Measurements from ENCODE around the gene IL15.
A peak's percentile ranks its signal among the peaks of the same experiment; 100 is the strongest.

The IL15 gene

GRCh38 chr4:141636771-141637460 lies 533 bp downstream of the IL15 start:
- ChIA-PET POLR2A (no interaction called here), CTCF (interaction anchor here (1.4 to 1.9 kb wide), 3 partner anchors 7 to 290 kb away, joined by 5 to 7 read pairs (median 5); no protein-coding TSS in a partner anchor)
- 3% methylated on average over 36 of the region's 41 CpGs for WGBS (ENCODE audit: insufficient coverage)
- H3K27ac ChIP-seq (ENCODE audit: insufficient read depth in 1 of 2, low read depth in 1 of 2, low read length in 2 of 2, poor library complexity in 1 of 2, severe bottlenecking in 2 of 2), result peak overlapping the region; percentile 46 to 70
- H3K4me1 ChIP-seq (ENCODE audit: control extremely low read depth in 1 of 4, control insufficient read depth in 4 of 4, insufficient read depth in 4 of 4, low read length in 3 of 4), result peaks cover 3 to 22% (median 13%) of the 10 kb centered on the region in 4 experiments
- no peaks in the 10 kb centered on the region for H3K9me3 ChIP-seq (ENCODE audit: control extremely low read depth in 1 of 5, control insufficient read depth in 4 of 5, insufficient read depth in 2 of 5, low read depth in 1 of 5, low read length in 4 of 5)
- H3K27me3 ChIP-seq (replicated peaks in 2 of 5; ENCODE audit: control insufficient read depth in 4 of 5, insufficient read depth in 5 of 5, low read length in 4 of 5), result no peaks in the 10 kb centered on the region
- H3K36me3 ChIP-seq (ENCODE audit: control insufficient read depth in 4 of 4, insufficient read depth in 4 of 4, low read length in 3 of 4), result no peaks in the 10 kb centered on the region
- peak; percentile 25 to 73 (median 64) for DNase-seq
- peak overlapping the region; percentile 84 to 98 (median 92) for H3K4me3 ChIP-seq (ENCODE audit: control insufficient read depth in 1 of 7, extremely low read depth in 1 of 7, insufficient read depth in 4 of 7, low read depth in 2 of 7, low read length in 6 of 7)

- peak overlapping the region in 5 of 7 experiments; percentile 88 to 98 (median 94) for H3K4me3 ChIP-seq (ENCODE audit: control insufficient read depth in 1 of 7, extremely low read depth in 1 of 7, insufficient read depth in 4 of 7, low read depth in 2 of 7, low read length in 6 of 7)
- H3K4me1 ChIP-seq (ENCODE audit: control extremely low read depth in 1 of 4, control insufficient read depth in 4 of 4, insufficient read depth in 4 of 4, low read length in 3 of 4), result peaks cover 3 to 22% (median 13%) of the 10 kb centered on the region in 4 experiments
- peak in 2 of 3 donors; percentile 57 to 67 for DNase-seq
- ChIA-PET POLR2A (no interaction called here), CTCF (interaction anchor here (1.4 to 1.9 kb wide), 3 partner anchors 8 to 291 kb away, joined by 5 to 7 read pairs (median 5); no protein-coding TSS in a partner anchor)
- no peak overlapping the region for H3K27ac ChIP-seq (ENCODE audit: insufficient read depth in 1 of 2, low read depth in 1 of 2, low read length in 2 of 2, poor library complexity in 1 of 2, severe bottlenecking in 2 of 2)
- no peaks in the 10 kb centered on the region for H3K27me3 ChIP-seq (replicated peaks in 2 of 5; ENCODE audit: control insufficient read depth in 4 of 5, insufficient read depth in 5 of 5, low read length in 4 of 5)
- H3K9me3 ChIP-seq (ENCODE audit: control extremely low read depth in 1 of 5, control insufficient read depth in 4 of 5, insufficient read depth in 2 of 5, low read depth in 1 of 5, low read length in 4 of 5), result no peaks in the 10 kb centered on the region
- H3K36me3 ChIP-seq (ENCODE audit: control insufficient read depth in 4 of 4, insufficient read depth in 4 of 4, low read length in 3 of 4), result no peaks in the 10 kb centered on the region
- no CpG with 5 or more reads among the region's 2 CpGs for whole genome bisulfite sequencing (ENCODE audit: insufficient coverage)
Observed at GRCh38 chr4:141637565-141637964, 1.2 kb downstream of the IL15 start.

GRCh38 chr4:141638230-141638629 lies 1.8 kb downstream of the IL15 start:
- DNase-seq, result no peak
- whole genome bisulfite sequencing (ENCODE audit: insufficient coverage), result 100% methylated on average over 2 of the region's 2 CpGs
- Histone ChIP-seq H3K4me1 (ENCODE audit: control extremely low read depth in 1 of 4, control insufficient read depth in 4 of 4, insufficient read depth in 4 of 4, low read length in 3 of 4) (peaks cover 3 to 22% (median 13%) of the 10 kb centered on the region in 4 experiments), H3K27ac (ENCODE audit: insufficient read depth in 1 of 2, low read depth in 1 of 2, low read length in 2 of 2, poor library complexity in 1 of 2, severe bottlenecking in 2 of 2) (no peak overlapping the region), H3K4me3 (ENCODE audit: control insufficient read depth in 1 of 7, extremely low read depth in 1 of 7, insufficient read depth in 4 of 7, low read depth in 2 of 7, low read length in 6 of 7) (no peak overlapping the region), H3K27me3 (replicated peaks in 2 of 5; ENCODE audit: control insufficient read depth in 4 of 5, insufficient read depth in 5 of 5, low read length in 4 of 5) (no peaks in the 10 kb centered on the region), H3K9me3 (ENCODE audit: control extremely low read depth in 1 of 5, control insufficient read depth in 4 of 5, insufficient read depth in 2 of 5, low read depth in 1 of 5, low read length in 4 of 5) (no peaks in the 10 kb centered on the region), H3K36me3 (ENCODE audit: control insufficient read depth in 4 of 4, insufficient read depth in 4 of 4, low read length in 3 of 4) (no peaks in the 10 kb centered on the region)
- CTCF ChIA-PET, result interaction anchor here (1.4 to 1.9 kb wide), 3 partner anchors 9 to 292 kb away, joined by 5 to 7 read pairs (median 5); no protein-coding TSS in a partner anchor
- POLR2A ChIA-PET, result no interaction called here

GRCh38 chr4:141640696-141641095 lies 4.3 kb downstream of the IL15 start:
- Histone ChIP-seq H3K9me3 (ENCODE audit: control extremely low read depth in 1 of 5, control insufficient read depth in 4 of 5, insufficient read depth in 2 of 5, low read depth in 1 of 5, low read length in 4 of 5) (no peaks in the 10 kb centered on the region), H3K36me3 (ENCODE audit: control insufficient read depth in 4 of 4, insufficient read depth in 4 of 4, low read length in 3 of 4) (no peaks in the 10 kb centered on the region), H3K4me3 (ENCODE audit: control insufficient read depth in 1 of 7, extremely low read depth in 1 of 7, insufficient read depth in 4 of 7, low read depth in 2 of 7, low read length in 6 of 7) (peak overlapping the region in 1 of 7 experiments; percentile 11), H3K4me1 (ENCODE audit: control extremely low read depth in 1 of 4, control insufficient read depth in 4 of 4, insufficient read depth in 4 of 4, low read length in 3 of 4) (peaks cover 3 to 20% (median 12%) of the 10 kb centered on the region in 4 experiments), H3K27me3 (replicated peaks in 2 of 5; ENCODE audit: control insufficient read depth in 4 of 5, insufficient read depth in 5 of 5, low read length in 4 of 5) (no peaks in the 10 kb centered on the region), H3K27ac (ENCODE audit: insufficient read depth in 1 of 2, low read depth in 1 of 2, low read length in 2 of 2, poor library complexity in 1 of 2, severe bottlenecking in 2 of 2) (no peak overlapping the region)
- CTCF ChIA-PET, result no interaction called here
- DNase-seq, result peak in 2 of 3 donors; percentile 29 to 35
- 33% methylated on average over 1 of the region's 3 CpGs for WGBS (ENCODE audit: insufficient coverage)
- POLR2A ChIA-PET, result no interaction called here

- H3K27me3 ChIP-seq (replicated peaks in 2 of 5; ENCODE audit: control insufficient read depth in 4 of 5, insufficient read depth in 5 of 5, low read length in 4 of 5), result no peaks in the 10 kb centered on the region
- DNase-seq, result no peak
- H3K9me3 ChIP-seq (ENCODE audit: control extremely low read depth in 1 of 5, control insufficient read depth in 4 of 5, insufficient read depth in 2 of 5, low read depth in 1 of 5, low read length in 4 of 5), result no peaks in the 10 kb centered on the region
- 80% methylated on average over 1 of the region's 3 CpGs for WGBS (ENCODE audit: insufficient coverage)
- no peak overlapping the region for H3K27ac ChIP-seq (ENCODE audit: insufficient read depth in 1 of 2, low read depth in 1 of 2, low read length in 2 of 2, poor library complexity in 1 of 2, severe bottlenecking in 2 of 2)
- CTCF ChIA-PET, result no interaction called here
- peaks cover 3 to 15% (median 4%) of the 10 kb centered on the region in 4 experiments for H3K4me1 ChIP-seq (ENCODE audit: control extremely low read depth in 1 of 4, control insufficient read depth in 4 of 4, insufficient read depth in 4 of 4, low read length in 3 of 4)
- H3K4me3 ChIP-seq (ENCODE audit: control insufficient read depth in 1 of 7, extremely low read depth in 1 of 7, insufficient read depth in 4 of 7, low read depth in 2 of 7, low read length in 6 of 7), result no peak overlapping the region
- POLR2A ChIA-PET, result no interaction called here
- no peaks in the 10 kb centered on the region for H3K36me3 ChIP-seq (ENCODE audit: control insufficient read depth in 4 of 4, insufficient read depth in 4 of 4, low read length in 3 of 4)
Observed at GRCh38 chr4:141642063-141642462, 5.7 kb downstream of the IL15 start.

- H3K4me1 ChIP-seq (ENCODE audit: control extremely low read depth in 1 of 4, control insufficient read depth in 4 of 4, insufficient read depth in 4 of 4, low read length in 3 of 4), result peaks cover 0 to 9% (median 1%) of the 10 kb centered on the region in 4 experiments
- no peak for DNase-seq
- ChIA-PET CTCF (no interaction called here), POLR2A (no interaction called here)
- H3K27ac ChIP-seq (ENCODE audit: insufficient read depth in 1 of 2, low read depth in 1 of 2, low read length in 2 of 2, poor library complexity in 1 of 2, severe bottlenecking in 2 of 2), result no peak overlapping the region
- no peaks in the 10 kb centered on the region for H3K27me3 ChIP-seq (replicated peaks in 2 of 5; ENCODE audit: control insufficient read depth in 4 of 5, insufficient read depth in 5 of 5, low read length in 4 of 5)
- no peaks in the 10 kb centered on the region for H3K9me3 ChIP-seq (ENCODE audit: control extremely low read depth in 1 of 5, control insufficient read depth in 4 of 5, insufficient read depth in 2 of 5, low read depth in 1 of 5, low read length in 4 of 5)
- H3K4me3 ChIP-seq (ENCODE audit: control insufficient read depth in 1 of 7, extremely low read depth in 1 of 7, insufficient read depth in 4 of 7, low read depth in 2 of 7, low read length in 6 of 7), result no peak overlapping the region
- H3K36me3 ChIP-seq (ENCODE audit: control insufficient read depth in 4 of 4, insufficient read depth in 4 of 4, low read length in 3 of 4), result no peaks in the 10 kb centered on the region
Observed at GRCh38 chr4:141642711-141643110, 6.3 kb downstream of the IL15 start.

GRCh38 chr4:141643557-141643956 lies 7.2 kb downstream of the IL15 start:
- Histone ChIP-seq H3K4me1 (ENCODE audit: control extremely low read depth in 1 of 4, control insufficient read depth in 4 of 4, insufficient read depth in 4 of 4, low read length in 3 of 4) (peaks cover 0 to 7% (median 1%) of the 10 kb centered on the region in 4 experiments), H3K4me3 (ENCODE audit: control insufficient read depth in 1 of 7, extremely low read depth in 1 of 7, insufficient read depth in 4 of 7, low read depth in 2 of 7, low read length in 6 of 7) (no peak overlapping the region), H3K27me3 (replicated peaks in 2 of 5; ENCODE audit: control insufficient read depth in 4 of 5, insufficient read depth in 5 of 5, low read length in 4 of 5) (no peaks in the 10 kb centered on the region), H3K9me3 (ENCODE audit: control extremely low read depth in 1 of 5, control insufficient read depth in 4 of 5, insufficient read depth in 2 of 5, low read depth in 1 of 5, low read length in 4 of 5) (no peaks in the 10 kb centered on the region), H3K27ac (ENCODE audit: insufficient read depth in 1 of 2, low read depth in 1 of 2, low read length in 2 of 2, poor library complexity in 1 of 2, severe bottlenecking in 2 of 2) (no peak overlapping the region), H3K36me3 (ENCODE audit: control insufficient read depth in 4 of 4, insufficient read depth in 4 of 4, low read length in 3 of 4) (no peaks in the 10 kb centered on the region)
- CTCF ChIA-PET, result no interaction called here
- DNase-seq, result no peak
- POLR2A ChIA-PET, result no interaction called here
- WGBS (ENCODE audit: insufficient coverage), result 100% methylated on average over 1 of the region's 1 CpG
